Vagina (tissue), 2 donors: Measurements from ENCODE around the gene CRYBG1.
"Not testable (repeated sequence)": the region's sequence is repeated elsewhere in the genome, so short reads cannot be mapped to it uniquely, and the experiment has no call there.

Source experiments
- CTCF ChIP-seq, 3 experiments: fragments of 450-650 bp in 2 of 3; fragments of 200-600 bp in 1 of 3; sonication (generic) in 1 of 3; IDR thresholded peaks; one replicate each; pipeline ENCODE4 v1.5.1; 2017 to 2019; ENCODE audit warnings: antibody characterized with exemption in 3 of 3, mild to moderate bottlenecking in 2 of 3, moderate library complexity in 2 of 3
- POLR2A ChIP-seq, 2 donors: fragments of 450-650 bp; IDR thresholded peaks; one replicate each; pipeline ENCODE4 v1.6.1; 2017; ENCODE audit warnings: antibody characterized with exemption in 2 of 2, mild to moderate bottlenecking in 2 of 2, moderate library complexity in 2 of 2

- TF ChIP-seq POLR2A, CTCF (IDR thresholded peaks at IDR 0.05): not testable (repeated sequence)
Observed at GRCh38 chr6:106548926-106549455, 188.5 kb downstream of the CRYBG1 start.
